GM12892 (cell line): Measurements from ENCODE around the gene HOXB9.

Experiments used
- POLR2A ChIP-seq: IDR thresholded peaks from 2 replicates; pipeline ENCODE4 v1.6.1; 2011; ENCODE audit warnings: low read depth, low read length, control low read depth
- TAF1 ChIP-seq: IDR thresholded peaks from 2 replicates; pipeline ENCODE4 v1.6.1; 2011; ENCODE audit warnings: low read depth, mild to moderate bottlenecking, control low read depth, low read length, borderline replicate concordance

DNA sequence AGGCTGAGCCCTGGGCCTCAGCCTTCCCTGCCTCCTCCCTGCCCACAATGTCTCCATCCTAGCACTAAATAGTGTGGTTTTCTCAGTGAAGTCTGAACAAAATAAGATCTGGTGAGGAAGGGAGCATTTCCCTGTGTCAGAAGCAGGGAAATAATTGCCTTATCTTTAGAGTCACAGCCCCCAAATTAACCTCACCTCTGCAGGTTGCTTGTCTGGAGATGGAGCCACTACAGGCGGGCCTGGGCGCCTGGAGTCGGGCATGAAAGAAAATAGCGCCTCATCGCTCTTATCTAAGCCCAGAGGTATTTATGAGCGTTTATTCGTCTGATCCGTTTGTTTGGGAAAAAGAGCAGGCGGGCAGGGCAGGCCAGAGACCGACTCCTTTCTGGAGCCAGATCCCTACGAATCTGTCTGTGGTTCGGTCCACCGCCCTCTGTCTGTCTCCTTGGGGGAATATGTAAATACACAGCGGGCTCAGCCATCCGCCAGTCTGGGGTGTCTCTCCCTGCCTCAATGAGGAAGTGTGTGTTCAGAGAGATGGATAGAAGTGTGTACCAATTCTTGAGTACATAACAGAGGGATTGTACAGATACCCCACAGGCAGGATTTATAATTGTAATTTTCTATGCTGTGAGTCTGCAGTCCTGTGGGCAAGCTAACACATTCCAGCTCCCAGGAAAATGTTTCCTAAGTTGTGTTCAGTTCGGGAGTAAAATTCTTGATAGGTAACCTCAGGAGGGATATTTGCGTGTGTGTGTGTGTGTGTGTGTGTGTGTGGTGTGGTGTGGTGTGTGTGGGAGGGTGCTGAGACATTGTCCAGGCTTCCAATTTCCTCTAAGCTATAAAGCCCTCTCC, 25.7 kb downstream of the HOXB9 start:
- no peak for TF ChIP-seq POLR2A
- no peak for TF ChIP-seq TAF1
